ENCODE results near the gene MALSU1. TPM values are rescaled to one million over a fixed set of nuclear protein-coding genes. Genes with fewer than 3 reads are reported as not detected.

The MALSU1 gene
- total RNA-seq, 1 donor from 2014 or later, result 85.9 TPM

DNA sequence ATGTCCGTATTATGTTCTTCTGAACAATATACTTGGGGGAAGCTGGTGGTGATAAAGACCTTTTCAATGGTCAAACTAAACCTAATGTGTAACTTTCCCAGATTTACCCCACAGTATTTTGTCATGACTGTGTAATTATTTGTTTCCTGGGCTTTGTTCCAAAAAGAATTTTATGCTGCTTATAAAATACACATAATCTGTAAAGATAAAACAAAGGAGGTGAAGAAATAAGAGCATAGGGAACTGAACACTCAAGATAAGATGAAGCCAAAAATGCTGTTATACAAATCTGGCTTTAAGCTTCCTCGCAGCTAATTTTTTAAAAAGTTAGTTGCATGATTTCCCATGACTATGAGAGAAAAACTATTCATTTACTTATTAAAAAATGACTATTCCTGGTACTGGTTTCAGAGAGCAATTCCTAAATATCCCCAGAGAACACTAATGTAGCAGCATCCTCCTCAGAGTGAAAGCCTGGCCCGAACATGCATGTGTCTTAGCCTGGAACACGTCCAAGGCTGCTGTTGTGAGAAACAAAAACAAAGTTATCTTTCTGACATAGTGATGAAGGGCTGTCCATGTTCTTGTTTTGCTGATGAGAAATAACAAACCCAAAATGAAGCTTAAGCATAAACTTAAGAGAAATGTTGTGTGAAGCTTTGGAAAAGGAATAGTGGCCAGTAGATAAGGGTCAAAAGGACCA lies 33.9 kb downstream of the MALSU1 start:
- no peaks in the 10 kb centered on the region for H3K9me3 ChIP-seq (replicated peaks)
- no peak overlapping the region for H3K4me3 ChIP-seq
- no peaks in the 10 kb centered on the region for H3K36me3 ChIP-seq
- H3K4me1 ChIP-seq, result peaks cover 32% of the 10 kb centered on the region
- intact Hi-C loops (cut with micrococcal nuclease), result no loop called here
- peak; percentile 31 for DNase-seq
- H3K27ac ChIP-seq (replicated peaks), result peak overlapping the region; percentile 74
- no peaks in the 10 kb centered on the region for H3K27me3 ChIP-seq (ENCODE audit: low read depth)
- TF ChIP-seq, protein P1, sequence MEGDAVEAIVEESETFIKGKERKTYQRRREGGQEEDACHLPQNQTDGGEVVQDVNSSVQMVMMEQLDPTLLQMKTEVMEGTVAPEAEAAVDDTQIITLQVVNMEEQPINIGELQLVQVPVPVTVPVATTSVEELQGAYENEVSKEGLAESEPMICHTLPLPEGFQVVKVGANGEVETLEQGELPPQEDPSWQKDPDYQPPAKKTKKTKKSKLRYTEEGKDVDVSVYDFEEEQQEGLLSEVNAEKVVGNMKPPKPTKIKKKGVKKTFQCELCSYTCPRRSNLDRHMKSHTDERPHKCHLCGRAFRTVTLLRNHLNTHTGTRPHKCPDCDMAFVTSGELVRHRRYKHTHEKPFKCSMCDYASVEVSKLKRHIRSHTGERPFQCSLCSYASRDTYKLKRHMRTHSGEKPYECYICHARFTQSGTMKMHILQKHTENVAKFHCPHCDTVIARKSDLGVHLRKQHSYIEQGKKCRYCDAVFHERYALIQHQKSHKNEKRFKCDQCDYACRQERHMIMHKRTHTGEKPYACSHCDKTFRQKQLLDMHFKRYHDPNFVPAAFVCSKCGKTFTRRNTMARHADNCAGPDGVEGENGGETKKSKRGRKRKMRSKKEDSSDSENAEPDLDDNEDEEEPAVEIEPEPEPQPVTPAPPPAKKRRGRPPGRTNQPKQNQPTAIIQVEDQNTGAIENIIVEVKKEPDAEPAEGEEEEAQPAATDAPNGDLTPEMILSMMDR (IDR thresholded peaks at IDR 0.05; ENCODE audit: borderline replicate concordance), result no peak

DNA sequence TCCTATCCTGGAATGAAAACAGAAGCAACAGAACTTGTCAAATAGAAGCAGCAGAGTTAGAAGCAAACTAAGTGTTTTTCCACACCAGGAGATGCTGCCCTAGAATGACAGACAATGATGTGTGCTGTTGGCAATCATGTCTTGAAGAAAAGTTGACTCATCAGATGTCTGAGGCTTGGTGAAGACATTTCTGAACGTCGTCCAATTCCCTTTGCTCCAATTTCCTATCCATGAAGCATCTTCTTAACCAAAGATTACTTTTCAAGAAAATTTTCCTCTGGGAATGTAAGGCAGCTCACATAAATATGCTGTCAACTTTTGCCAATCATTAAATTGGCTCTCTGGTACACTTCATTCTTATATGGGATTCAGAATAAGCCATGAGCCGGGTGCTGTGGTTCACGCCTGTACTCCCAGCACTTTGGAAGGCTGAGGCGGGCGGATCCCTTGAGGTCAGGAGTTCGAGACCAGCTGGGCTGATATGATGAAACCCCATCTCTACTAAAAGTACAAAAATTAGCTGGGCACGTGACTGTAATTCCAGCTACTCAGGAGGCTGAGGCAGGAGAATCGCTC lies 34.6 kb downstream of the MALSU1 start:
- Histone ChIP-seq H3K36me3 (no peaks in the 10 kb centered on the region), H3K4me3 (no peak overlapping the region), H3K27ac (replicated peaks) (peak overlapping the region; percentile 74), H3K27me3 (ENCODE audit: low read depth) (no peaks in the 10 kb centered on the region), H3K4me1 (peaks cover 32% of the 10 kb centered on the region), H3K9me3 (replicated peaks) (no peaks in the 10 kb centered on the region)
- TF ChIP-seq, protein P1 (IDR thresholded peaks at IDR 0.05; ENCODE audit: borderline replicate concordance), result no peak
- DNase-seq, result peak; percentile 19
- intact Hi-C loops (cut with micrococcal nuclease), result no loop called here

DNA sequence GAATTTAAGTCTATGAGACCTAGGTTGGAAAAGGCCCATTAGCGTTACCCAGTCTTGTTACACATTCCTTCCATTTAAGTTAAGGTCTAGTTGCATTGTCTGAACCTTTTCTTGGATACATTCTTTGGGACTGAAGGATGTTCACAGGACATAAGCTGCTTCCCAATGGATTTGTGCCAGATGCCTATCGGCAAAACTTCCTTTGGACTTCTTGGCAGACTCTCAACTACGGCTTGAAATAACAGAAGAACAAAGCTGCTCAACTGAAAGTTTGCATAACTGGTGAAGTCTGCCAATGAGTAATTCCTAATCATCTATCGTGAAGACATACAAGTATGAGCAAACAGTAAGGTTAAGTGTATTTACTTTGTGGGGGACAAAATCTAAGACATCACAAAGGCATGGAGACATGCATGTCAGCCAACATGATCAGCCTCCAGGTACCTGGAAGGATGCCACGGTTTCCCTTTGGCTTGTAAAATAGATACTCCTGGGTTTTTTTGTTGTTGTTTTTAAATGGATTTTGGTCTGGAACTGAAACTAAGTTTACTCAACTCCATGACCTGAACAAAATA lies 35.4 kb downstream of the MALSU1 start:
- no peak overlapping the region for H3K4me3 ChIP-seq
- H3K4me1 ChIP-seq, result peaks cover 40% of the 10 kb centered on the region
- no peaks in the 10 kb centered on the region for H3K36me3 ChIP-seq
- H3K9me3 ChIP-seq (replicated peaks), result no peaks in the 10 kb centered on the region
- H3K27ac ChIP-seq (replicated peaks), result peak overlapping the region; percentile 74
- intact Hi-C loops (cut with micrococcal nuclease), result no loop called here
- TF ChIP-seq, protein P1 (IDR thresholded peaks at IDR 0.05; ENCODE audit: borderline replicate concordance), result no peak
- no peak for DNase-seq
- H3K27me3 ChIP-seq (ENCODE audit: low read depth), result no peaks in the 10 kb centered on the region

DNA sequence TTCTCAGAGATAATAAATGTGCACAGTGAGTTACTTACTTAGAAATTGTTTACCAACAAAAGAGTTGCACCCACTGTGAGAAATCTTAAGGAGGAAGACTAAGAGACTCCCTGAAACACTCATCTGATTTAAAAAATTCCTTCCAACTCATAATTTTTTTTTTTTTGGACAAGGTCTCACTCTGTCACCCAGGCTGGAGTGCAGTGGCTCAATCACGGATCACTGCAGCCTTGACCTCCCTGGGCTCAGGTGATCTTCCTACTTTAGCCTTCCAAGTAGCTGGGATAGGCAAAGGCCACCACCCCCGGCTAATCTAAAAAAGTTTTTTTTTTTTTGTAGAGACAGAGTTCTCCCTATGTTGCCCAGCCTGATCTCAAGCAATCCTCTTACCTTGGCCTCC lies 36.0 kb downstream of the MALSU1 start:
- intact Hi-C loops (cut with micrococcal nuclease), result no loop called here
- Histone ChIP-seq H3K36me3 (no peaks in the 10 kb centered on the region), H3K27ac (replicated peaks) (no peak overlapping the region), H3K4me1 (peaks cover 42% of the 10 kb centered on the region), H3K9me3 (replicated peaks) (no peaks in the 10 kb centered on the region), H3K4me3 (no peak overlapping the region), H3K27me3 (ENCODE audit: low read depth) (no peaks in the 10 kb centered on the region)
- TF ChIP-seq, protein P1 (IDR thresholded peaks at IDR 0.05; ENCODE audit: borderline replicate concordance), result no peak
- DNase-seq, result no peak

DNA sequence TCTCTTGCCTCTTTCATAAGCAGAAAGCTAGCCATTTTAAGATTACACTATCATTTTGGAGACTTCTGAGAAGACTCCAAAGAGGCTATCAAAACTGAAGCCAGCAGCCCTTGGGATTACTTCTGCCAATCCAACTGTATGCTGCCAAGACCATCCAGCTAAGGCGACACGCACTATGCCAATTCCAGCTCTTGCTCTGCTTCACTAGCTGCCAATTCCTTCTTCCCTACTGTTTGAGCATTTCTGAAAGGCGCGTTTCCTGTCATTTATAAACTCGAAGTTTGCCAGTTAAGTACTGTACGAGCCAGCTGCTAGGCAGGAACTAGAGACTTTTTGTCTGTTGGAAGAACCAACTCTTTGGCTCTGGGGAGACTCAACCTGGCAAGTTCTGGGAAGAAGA lies 36.5 kb downstream of the MALSU1 start:
- Histone ChIP-seq H3K36me3 (no peaks in the 10 kb centered on the region), H3K27me3 (ENCODE audit: low read depth) (no peaks in the 10 kb centered on the region), H3K4me1 (peaks cover 42% of the 10 kb centered on the region), H3K27ac (replicated peaks) (no peak overlapping the region), H3K4me3 (no peak overlapping the region), H3K9me3 (replicated peaks) (no peaks in the 10 kb centered on the region)
- TF ChIP-seq, protein P1 (IDR thresholded peaks at IDR 0.05; ENCODE audit: borderline replicate concordance), result no peak
- no peak for DNase-seq
- intact Hi-C loops (cut with micrococcal nuclease), result no loop called here
